Cardiac muscle cell (in vitro differentiated cells and primary cell): ENCODE data around the gene LRMDA. TPM values are rescaled to one million over a fixed set of nuclear protein-coding genes. Genes with fewer than 3 reads are reported as not detected.

Experiments
- DNase-seq, 2 donors: peaks; one replicate each; pipeline versions ENCODE4 v3.0.0 to v3.0.0-alpha.2; 2010 to 2017; ENCODE audit warnings: low read depth in 1 of 2, low spot score in 1 of 2
- H3K27ac ChIP-seq: fragments of 200-600 bp; sonication (generic); 2 replicates; pipeline ENCODE4 v1.5.1; 2016
- H3K27me3 ChIP-seq: fragments of 200-600 bp; sonication (generic); 2 replicates; pipeline ENCODE4 v1.6.0; 2016; ENCODE audit warnings: control low read depth
- H3K36me3 ChIP-seq: fragments of 200-600 bp; sonication (generic); 2 replicates; pipeline ENCODE4 v1.5.1; 2016; ENCODE audit warnings: control low read depth
- H3K4me1 ChIP-seq: fragments of 200-600 bp; sonication (generic); 2 replicates; pipeline ENCODE4 v1.8.1; 2017; ENCODE audit warnings: low read depth, mild to moderate bottlenecking, mixed run types
- H3K4me3 ChIP-seq: fragments of 200-600 bp; sonication (generic); 2 replicates; pipeline ENCODE4 v1.5.1; 2016; ENCODE audit warnings: mild to moderate bottlenecking
- H3K9me3 ChIP-seq: fragments of 200-600 bp; sonication (generic); 2 replicates; pipeline ENCODE4 v1.5.1; 2017; ENCODE audit warnings: low read depth, mild to moderate bottlenecking, control low read depth
- polyA plus RNA-seq: library from polyadenylated mRNA; unstranded; fragments of >200 nt; fragmentation: Nextera tagmentation; extraction: Ambion mirVana; gene quantifications from 2 replicates; pipeline ENCODE4 v1.2.1, GENCODE V29; 2016
- total RNA-seq: library from RNA; depleted of rRNA; stranded (reverse); fragments of >200 nt; gene quantifications from 2 replicates; pipeline ENCODE4 v1.2.3, GENCODE V29; 2016
- TF ChIP-seq, protein P1 (sequence below): IDR thresholded peaks from 2 replicates; pipeline ENCODE4 v1.5.1; 2012; ENCODE audit warnings: low read depth, mild to moderate bottlenecking, low read length

LRMDA gene
- total and polyA plus RNA-seq, 2 experiments from 2014 or later = 6.2 to 11.7 TPM

DNA sequence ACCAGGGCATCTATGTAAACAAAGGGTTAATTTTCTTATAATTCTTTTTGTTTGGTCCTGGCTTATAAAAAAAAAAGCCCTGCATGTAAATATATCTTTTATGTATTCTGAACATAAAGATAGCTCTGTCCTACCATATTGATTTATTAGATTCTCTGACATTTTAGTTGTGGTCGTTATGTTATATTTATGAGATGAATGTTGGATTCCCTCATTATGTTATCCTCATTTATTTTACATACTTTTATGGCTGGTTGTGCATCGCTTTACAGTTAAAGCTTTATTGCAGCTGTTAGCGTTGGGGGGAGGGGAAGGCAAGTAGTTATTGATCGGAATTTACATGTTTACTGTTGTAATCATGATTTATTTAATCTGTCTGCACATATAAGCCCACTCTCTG lies 431.5 kb downstream of the LRMDA start:
- Histone ChIP-seq H3K4me1 (peaks cover 8% of the 10 kb centered on the region), H3K27ac (no peak overlapping the region), H3K4me3 (no peak overlapping the region), H3K9me3 (no peaks in the 10 kb centered on the region), H3K36me3 (no peaks in the 10 kb centered on the region), H3K27me3 (no peaks in the 10 kb centered on the region)
- DNase-seq = no peak
- TF ChIP-seq, protein P1, sequence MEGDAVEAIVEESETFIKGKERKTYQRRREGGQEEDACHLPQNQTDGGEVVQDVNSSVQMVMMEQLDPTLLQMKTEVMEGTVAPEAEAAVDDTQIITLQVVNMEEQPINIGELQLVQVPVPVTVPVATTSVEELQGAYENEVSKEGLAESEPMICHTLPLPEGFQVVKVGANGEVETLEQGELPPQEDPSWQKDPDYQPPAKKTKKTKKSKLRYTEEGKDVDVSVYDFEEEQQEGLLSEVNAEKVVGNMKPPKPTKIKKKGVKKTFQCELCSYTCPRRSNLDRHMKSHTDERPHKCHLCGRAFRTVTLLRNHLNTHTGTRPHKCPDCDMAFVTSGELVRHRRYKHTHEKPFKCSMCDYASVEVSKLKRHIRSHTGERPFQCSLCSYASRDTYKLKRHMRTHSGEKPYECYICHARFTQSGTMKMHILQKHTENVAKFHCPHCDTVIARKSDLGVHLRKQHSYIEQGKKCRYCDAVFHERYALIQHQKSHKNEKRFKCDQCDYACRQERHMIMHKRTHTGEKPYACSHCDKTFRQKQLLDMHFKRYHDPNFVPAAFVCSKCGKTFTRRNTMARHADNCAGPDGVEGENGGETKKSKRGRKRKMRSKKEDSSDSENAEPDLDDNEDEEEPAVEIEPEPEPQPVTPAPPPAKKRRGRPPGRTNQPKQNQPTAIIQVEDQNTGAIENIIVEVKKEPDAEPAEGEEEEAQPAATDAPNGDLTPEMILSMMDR = no peak

DNA sequence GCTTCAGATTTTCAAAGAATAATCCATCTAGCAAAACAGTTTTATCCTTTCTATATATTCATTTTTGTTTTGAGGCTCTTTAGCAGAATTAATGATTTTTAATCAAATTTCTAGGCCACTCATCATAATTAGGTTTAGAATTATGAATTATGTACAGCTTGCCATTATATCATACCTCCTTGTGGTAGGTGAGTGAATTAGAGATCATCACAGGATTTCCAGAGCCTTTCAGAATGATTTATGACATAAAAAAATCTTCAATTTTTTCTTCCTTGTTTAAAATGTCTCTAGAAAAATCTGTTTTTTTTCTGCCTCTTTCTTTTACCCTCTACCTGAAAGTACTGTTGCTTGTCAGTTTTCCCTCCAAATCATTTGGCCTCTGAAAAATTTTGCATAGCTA lies 433.3 kb downstream of the LRMDA start:
- H3K4me1 ChIP-seq = peaks cover 8% of the 10 kb centered on the region
- no peaks in the 10 kb centered on the region for H3K9me3 ChIP-seq
- no peak overlapping the region for H3K4me3 ChIP-seq
- no peaks in the 10 kb centered on the region for H3K27me3 ChIP-seq
- DNase-seq = no peak
- H3K27ac ChIP-seq = no peak overlapping the region
- H3K36me3 ChIP-seq = no peaks in the 10 kb centered on the region
- TF ChIP-seq, protein P1 = no peak

DNA sequence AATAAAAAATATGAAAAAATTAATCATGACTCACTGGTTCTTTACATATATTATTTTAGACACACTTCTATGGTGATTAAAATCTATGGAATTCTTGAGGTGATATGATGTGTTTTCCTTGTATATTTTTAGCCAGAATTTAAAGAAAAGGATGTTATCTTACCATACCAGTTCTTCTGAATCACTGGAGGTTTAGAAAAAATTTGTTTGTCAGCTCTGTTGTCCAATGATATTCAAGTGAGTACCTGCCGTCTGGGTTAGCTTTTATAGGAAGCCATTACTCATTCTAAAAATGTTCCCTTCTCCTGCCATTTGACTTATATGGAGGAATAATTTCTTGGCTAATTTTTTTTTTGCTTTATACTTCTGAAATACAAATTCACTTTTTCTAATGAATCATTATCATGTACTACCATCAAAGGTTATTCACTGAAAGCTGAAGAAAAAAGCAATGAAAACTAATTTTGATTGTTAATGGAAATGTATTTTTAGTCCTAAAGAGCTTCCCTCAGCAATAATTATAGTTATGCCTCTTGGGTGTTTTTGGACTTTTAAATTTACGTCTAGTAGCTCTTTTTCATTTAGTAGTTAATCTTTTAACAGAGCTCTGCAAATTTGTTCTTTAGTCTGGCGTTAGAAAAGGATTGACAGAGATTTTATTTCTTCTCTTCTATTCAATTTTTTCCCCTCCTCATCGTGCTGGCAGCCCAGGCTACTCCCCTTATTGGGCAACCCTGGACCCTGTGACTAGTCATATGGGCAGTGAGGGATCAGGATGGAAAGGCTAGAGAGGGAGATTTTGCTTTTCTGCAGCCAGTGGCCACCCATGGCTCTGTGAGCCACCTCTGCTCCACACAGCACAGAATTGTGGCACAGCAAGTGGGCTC lies 434.2 kb downstream of the LRMDA start:
- Histone ChIP-seq H3K27me3 (no peaks in the 10 kb centered on the region), H3K4me1 (peaks cover 8% of the 10 kb centered on the region)
- DNase-seq = no peak

DNA sequence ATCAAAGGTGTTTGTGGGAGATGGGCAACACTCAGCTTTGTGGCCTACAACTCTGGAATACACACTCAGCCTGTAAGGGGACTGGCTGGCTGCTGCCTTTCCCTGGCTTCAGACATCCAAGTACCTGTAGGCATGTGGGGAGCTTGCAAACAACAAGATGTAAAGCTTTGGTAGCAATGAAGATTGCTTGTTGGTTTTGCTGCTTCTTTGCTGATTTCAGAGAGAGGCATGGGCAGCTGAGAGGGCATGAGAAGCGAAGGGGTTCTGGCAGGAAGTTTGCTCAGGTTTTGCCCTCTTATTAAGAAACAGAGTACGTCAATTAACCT lies 434.8 kb downstream of the LRMDA start:
- peaks cover 8% of the 10 kb centered on the region for H3K4me1 ChIP-seq
- no peaks in the 10 kb centered on the region for H3K27me3 ChIP-seq
- no peak for DNase-seq
- H3K9me3 ChIP-seq = no peaks in the 10 kb centered on the region
- H3K27ac ChIP-seq = peak overlapping the region; percentile 1
- TF ChIP-seq, protein P1 = no peak
- H3K4me3 ChIP-seq = no peak overlapping the region
- no peaks in the 10 kb centered on the region for H3K36me3 ChIP-seq

More for the DNA sequence above, 434.2 kb downstream of the LRMDA start:
- peak overlapping the region; percentile 1 for H3K27ac ChIP-seq
- H3K4me3 ChIP-seq = no peak overlapping the region
- TF ChIP-seq, protein P1 = no peak
- H3K36me3 ChIP-seq = no peaks in the 10 kb centered on the region
- H3K9me3 ChIP-seq = no peaks in the 10 kb centered on the region

DNA sequence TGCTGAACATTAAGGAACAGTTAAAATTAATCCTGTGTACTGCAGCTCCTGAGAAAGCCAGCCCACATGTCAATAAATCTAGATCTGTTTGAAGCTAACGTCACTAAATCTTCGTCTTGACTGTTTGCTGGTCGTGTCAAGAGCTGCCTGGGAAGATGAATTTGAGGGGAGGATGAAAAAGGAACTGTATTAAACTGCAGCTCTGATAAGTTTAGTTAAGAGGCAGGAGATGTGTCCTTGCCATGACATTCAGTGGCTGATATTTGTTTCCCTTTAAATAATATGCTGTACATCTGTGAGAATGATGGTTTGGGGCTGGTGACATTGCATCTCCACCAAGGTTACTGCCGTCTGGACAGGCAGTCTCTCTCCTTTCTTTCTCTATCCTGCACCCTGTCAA lies 435.3 kb downstream of the LRMDA start:
- H3K36me3 ChIP-seq = no peaks in the 10 kb centered on the region
- DNase-seq = no peak
- H3K27ac ChIP-seq = peak overlapping the region; percentile 1
- TF ChIP-seq, protein P1 = no peak
- no peaks in the 10 kb centered on the region for H3K9me3 ChIP-seq
- no peak overlapping the region for H3K4me3 ChIP-seq
- H3K4me1 ChIP-seq = peaks cover 8% of the 10 kb centered on the region
- H3K27me3 ChIP-seq = no peaks in the 10 kb centered on the region
